Tibial nerve (tissue), 4 donors: ENCODE data around the gene KIAA1217.

Experiments used
- EP300 ChIP-seq, 2 donors: sonication (generic); formaldehyde crosslinking; IDR thresholded peaks; one replicate each; pipeline ENCODE4 v1.6.1; 2017; ENCODE audit warnings: antibody characterized with exemption in 2 of 2, mild to moderate bottlenecking in 1 of 2
- TF ChIP-seq, protein P1 (sequence below), 5 experiments: fragments of 200-600 bp in 3 of 5; fragments of 450-650 bp in 2 of 5; sonication (generic) in 3 of 5; IDR thresholded peaks; one replicate each; pipeline ENCODE4 v1.5.1; 2016 to 2019; ENCODE audit warnings: antibody characterized with exemption in 5 of 5, mild to moderate bottlenecking in 3 of 5, moderate library complexity in 2 of 5

DNA sequence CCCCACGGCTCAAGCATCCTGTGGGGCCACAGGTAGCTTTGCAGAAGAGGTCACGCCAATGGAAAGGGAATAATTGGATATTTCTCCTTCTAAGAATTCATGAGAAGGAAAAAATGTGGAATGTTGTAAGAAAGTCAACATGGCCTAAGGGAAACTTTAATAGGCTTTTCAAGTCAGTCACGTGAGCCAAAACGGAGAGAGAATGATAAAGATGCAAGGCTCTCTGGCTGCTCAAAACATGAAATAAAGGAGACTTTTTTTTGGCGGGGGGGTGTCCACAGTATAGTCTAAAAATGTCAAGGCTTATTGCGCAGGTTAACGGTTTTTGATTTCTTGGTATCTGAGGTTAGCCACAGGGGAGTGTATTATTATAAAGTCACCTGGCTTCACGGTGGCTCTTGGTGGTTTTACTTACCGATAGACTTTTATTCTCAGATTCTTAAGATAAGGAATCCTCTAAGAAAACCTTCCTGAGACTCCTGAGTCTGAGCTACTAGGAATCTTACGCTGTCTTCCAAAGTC is 366.6 kb downstream of the KIAA1217 start:
- TF ChIP-seq, protein P1, sequence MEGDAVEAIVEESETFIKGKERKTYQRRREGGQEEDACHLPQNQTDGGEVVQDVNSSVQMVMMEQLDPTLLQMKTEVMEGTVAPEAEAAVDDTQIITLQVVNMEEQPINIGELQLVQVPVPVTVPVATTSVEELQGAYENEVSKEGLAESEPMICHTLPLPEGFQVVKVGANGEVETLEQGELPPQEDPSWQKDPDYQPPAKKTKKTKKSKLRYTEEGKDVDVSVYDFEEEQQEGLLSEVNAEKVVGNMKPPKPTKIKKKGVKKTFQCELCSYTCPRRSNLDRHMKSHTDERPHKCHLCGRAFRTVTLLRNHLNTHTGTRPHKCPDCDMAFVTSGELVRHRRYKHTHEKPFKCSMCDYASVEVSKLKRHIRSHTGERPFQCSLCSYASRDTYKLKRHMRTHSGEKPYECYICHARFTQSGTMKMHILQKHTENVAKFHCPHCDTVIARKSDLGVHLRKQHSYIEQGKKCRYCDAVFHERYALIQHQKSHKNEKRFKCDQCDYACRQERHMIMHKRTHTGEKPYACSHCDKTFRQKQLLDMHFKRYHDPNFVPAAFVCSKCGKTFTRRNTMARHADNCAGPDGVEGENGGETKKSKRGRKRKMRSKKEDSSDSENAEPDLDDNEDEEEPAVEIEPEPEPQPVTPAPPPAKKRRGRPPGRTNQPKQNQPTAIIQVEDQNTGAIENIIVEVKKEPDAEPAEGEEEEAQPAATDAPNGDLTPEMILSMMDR (IDR thresholded peaks at IDR 0.05), result no peak
- TF ChIP-seq EP300 (IDR thresholded peaks at IDR 0.05), result no peak
